Stimulated activated naive CD8-positive, alpha-beta T cell treated with anti-CD3 and anti-CD28 coated beads, Interleukin-15, amount 100 ng/mL, for 72 hours (primary cell): Measurements from ENCODE around the gene C18orf63.
"Not testable (repeated sequence)": the region's sequence is repeated elsewhere in the genome, so short reads cannot be mapped to it uniquely, and the experiment has no call there.

Experiments
- ATAC-seq: fragments of 150-1000 bp; cut with Tn5 transposase; 2 replicates; pipeline ENCODE4 v1.10.0; 2021; ENCODE audit warnings: mild to moderate bottlenecking, moderate library complexity
- DNase-seq, 2 donors: peaks; one replicate each; pipeline ENCODE4 v3.0.0; 2021 to 2022
- H3K27ac Mint-ChIP-seq, 2 donors: one replicate each; pipeline ENCODE4 v1.8.0; 2022; ENCODE audit warnings: mild to moderate bottlenecking in 2 of 2, mixed read lengths in 2 of 2, moderate library complexity in 2 of 2
- H3K27me3 Mint-ChIP-seq: one replicate; pipeline ENCODE4 v1.8.0; 2022; ENCODE audit warnings: mixed read lengths
- H3K4me1 Mint-ChIP-seq: one replicate; pipeline ENCODE4 v1.8.0; 2022; ENCODE audit warnings: mild to moderate bottlenecking, mixed read lengths
- H3K4me3 Mint-ChIP-seq, 2 donors: one replicate each; pipeline ENCODE4 v1.8.0; 2022; ENCODE audit warnings: mild to moderate bottlenecking in 2 of 2, mixed read lengths in 2 of 2, moderate library complexity in 1 of 2
- H3K9me3 Mint-ChIP-seq, 2 donors: one replicate each; pipeline ENCODE4 v1.8.0; 2022; ENCODE audit warnings: mixed read lengths in 2 of 2

C18orf63 gene

DNA sequence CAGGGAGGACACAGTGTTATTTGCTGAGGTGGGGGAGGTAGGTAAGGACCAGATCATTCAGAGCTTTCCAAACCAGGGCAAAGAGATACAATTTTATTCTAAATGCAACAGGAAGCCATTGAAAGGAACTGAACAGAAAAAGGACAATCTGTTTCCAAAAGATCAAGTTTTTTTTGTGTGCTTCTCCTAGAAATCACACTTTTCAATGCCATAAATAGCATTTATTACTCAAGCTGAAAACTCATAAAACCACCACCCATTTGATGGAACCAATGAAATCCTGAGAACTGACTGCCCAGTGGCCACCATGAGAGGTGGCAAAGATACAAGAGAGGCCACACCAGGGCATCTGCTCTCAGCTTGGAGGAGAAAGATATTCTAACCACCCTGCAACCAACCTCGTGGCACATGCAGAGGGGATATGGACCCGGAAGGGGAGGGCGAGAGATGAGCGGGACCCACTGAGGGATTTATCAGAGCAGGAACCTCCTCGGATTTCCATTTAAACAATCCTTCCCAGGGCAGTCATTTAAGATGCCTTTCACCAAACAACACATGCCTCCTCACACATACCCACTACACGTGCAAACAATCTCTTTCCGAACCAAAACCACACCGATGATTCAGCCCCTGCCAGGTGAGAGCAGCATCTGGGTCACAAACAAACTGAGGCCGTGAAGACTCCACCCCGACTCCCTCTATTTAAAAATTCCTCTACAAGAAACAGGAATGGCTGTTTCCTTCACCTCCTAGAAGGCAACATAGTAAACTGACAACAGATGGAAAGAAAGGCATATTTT lies 32.7 kb upstream of the C18orf63 start:
- Mint-ChIP-seq H3K9me3 (no peaks in the 10 kb centered on the region), H3K4me3 (peak overlapping the region; percentile 38 to 67), H3K27ac (peak overlapping the region; percentile 89 to 90), H3K4me1 (peaks cover 42% of the 10 kb centered on the region), H3K27me3 (no peaks in the 10 kb centered on the region)
- ATAC-seq (peak; percentile 70), DNase-seq (no peak)

DNA sequence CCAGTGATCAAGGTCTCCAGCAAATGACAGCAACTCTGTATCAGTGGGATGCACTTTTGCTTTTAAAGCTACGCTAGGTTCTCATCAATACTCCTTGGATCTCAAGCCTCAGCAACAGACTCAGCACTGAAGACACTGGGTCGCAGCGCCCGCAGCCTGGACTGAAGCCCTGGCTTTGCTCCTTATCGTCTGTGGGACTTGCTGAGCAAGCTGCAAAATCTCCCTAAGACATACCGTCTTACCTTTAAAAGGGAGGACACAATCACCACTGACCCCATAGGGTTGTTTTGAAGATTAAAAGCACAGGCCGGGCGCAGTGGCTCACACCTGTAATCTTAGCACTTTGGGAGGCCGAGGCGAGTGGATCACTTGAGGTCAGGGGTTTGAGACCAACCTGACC lies 32.0 kb upstream of the C18orf63 start:
- Mint-ChIP-seq H3K27me3 (no peaks in the 10 kb centered on the region), H3K4me1 (peaks cover 49% of the 10 kb centered on the region), H3K4me3 (no peak overlapping the region), H3K9me3 (no peaks in the 10 kb centered on the region), H3K27ac (no peak overlapping the region)
- DNase-seq (no peak), ATAC-seq (no peak)

DNA sequence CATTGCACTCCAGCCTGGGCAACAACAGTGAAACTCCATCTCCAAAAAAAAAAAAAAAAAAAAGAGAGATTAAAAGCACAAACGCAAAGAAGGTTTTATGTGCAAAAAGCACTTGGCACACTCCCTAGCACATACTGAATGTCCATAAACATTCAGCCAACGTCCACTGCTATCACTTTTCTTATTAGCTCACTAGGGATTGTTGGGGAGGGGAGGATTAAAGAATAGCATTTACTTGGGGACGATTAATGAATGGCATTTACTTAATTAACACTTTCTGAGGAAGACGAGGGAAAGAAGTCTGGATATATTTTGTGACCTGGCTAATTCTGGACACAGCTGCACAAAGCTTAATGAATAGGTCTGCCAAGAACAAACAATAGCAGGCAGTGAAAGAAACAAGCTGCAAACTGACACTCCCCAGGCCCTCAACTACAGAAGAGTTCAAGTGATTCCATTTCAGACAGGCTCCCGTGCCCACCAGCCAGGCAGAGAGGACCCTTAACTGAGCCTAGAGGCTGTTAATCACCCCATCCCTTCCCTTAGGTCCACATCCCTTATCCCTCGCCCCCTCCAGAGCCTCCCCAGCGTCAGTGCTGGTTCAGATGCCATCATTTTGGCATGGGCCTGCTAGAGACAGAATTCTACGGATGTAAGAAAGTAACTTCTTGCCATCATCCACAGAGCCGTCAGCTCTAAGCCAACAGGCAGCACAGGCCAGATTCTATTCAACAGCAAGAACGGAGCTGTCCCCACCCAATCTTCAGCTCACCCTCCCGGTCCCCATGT lies 31.3 kb upstream of the C18orf63 start:
- ATAC-seq, result no peak
- Mint-ChIP-seq H3K27ac (no peak overlapping the region), H3K4me1 (peaks cover 56% of the 10 kb centered on the region), H3K27me3 (no peaks in the 10 kb centered on the region), H3K9me3 (no peaks in the 10 kb centered on the region), H3K4me3 (no peak overlapping the region)
- DNase-seq, result no peak

DNA sequence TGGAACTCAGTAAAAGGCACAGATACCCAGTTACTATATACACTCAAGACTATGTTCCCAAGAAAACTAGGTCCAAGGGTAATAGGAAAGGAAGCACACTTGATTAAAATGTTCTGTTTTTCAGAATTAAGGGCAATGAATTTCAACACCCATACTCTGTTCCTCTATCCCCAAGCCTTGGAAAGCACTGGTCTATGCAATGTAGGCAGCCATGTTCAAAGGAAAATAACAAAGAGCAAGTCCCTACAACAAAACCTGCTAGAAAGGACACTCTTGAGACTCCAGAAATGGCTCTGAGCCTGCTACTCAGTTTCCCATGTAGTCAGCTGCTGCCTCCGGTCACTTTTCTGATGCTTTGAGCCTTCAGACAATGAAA lies 30.7 kb upstream of the C18orf63 start:
- H3K27ac Mint-ChIP-seq, result no peak overlapping the region
- H3K9me3 Mint-ChIP-seq, result no peaks in the 10 kb centered on the region
- ATAC-seq, result no peak
- DNase-seq, result no peak
- H3K4me3 Mint-ChIP-seq, result no peak overlapping the region
- H3K4me1 Mint-ChIP-seq, result peaks cover 57% of the 10 kb centered on the region
- H3K27me3 Mint-ChIP-seq, result no peaks in the 10 kb centered on the region

DNA sequence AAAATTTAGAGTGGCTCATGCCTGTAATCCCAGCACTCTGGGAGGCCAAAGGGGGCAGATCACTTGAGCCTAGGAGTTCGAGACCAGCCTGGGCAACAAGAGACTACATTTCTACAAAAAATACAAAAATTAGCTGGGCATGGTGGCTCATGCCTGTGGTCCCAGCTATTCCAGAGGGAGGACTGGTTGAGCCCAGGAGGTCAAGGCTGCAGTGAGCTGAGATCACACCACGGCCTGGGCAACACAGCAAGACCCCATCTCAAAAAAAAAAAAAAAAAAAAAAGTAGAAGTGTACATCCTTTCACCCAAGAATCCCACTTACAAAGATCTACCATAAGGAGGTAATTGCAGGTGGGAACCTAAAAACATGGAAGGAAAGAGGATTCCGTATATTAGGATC lies 30.1 kb upstream of the C18orf63 start:
- not testable (repeated sequence) for DNase-seq, H3K9me3 Mint-ChIP-seq, H3K27me3 Mint-ChIP-seq, ATAC-seq, H3K4me3 Mint-ChIP-seq, H3K27ac Mint-ChIP-seq
- H3K4me1 Mint-ChIP-seq, result peaks cover 57% of the 10 kb centered on the region

DNA sequence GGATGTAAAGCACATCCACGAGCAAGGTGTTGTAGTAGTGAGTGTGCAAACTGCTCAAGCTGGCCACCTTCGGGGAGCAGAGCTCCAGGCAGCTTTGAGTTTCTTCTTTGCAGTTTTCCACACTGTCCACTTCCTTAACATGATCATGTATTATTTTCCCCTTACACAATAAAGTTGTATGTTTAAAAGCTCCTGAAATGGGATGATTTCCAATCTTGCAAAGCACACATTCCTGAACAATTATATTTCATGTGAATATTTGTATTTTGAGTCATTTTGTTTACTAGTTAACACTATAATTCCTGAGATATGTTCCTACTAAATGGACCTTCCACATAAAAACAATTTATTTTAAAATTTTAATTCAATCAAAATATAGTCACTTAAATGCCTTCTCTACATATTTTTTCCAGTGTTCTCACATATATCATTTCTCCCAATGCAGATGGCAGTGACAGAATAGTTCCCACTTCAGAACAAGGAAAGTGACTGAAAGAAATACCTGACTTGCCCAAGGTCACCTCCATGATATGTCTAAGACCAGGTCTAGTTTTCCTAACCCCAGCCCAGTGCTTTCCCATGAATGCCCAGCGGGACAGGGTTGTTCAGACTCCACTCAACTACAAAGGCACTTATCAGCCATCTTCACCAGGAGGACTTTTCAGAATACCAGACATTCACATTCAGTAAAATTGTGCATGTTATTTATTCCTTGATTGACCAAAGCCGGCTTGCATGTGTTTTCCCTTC lies 29.4 kb upstream of the C18orf63 start:
- H3K4me1 Mint-ChIP-seq, result peaks cover 50% of the 10 kb centered on the region

DNA sequence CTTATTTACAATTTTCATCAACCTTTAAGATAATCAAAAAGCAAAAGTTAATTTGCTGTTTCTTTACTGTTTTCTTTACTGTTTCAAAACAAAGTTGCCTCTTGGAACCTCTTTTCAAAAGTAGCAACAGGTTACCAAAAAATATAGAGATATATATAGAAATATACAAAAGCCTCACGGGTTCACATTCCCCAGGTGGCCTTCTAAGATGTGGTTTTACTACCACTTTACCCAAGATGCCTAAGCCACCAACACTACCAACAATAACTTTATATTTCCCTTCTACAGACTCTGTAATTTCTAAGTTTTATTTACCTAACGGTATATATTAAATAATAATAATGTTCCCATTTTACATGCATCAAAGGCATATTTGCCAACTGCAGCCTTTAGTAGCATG lies 28.8 kb upstream of the C18orf63 start:
- H3K4me3 Mint-ChIP-seq, result no peak overlapping the region
- H3K27me3 Mint-ChIP-seq, result no peaks in the 10 kb centered on the region
- H3K4me1 Mint-ChIP-seq, result peaks cover 44% of the 10 kb centered on the region
- H3K27ac Mint-ChIP-seq, result no peak overlapping the region
- ATAC-seq (no peak), DNase-seq (no peak)
- H3K9me3 Mint-ChIP-seq, result no peaks in the 10 kb centered on the region

More for the DNA sequence above, 29.4 kb upstream of the C18orf63 start:
- Mint-ChIP-seq H3K27ac (no peak overlapping the region), H3K4me3 (no peak overlapping the region), H3K27me3 (no peaks in the 10 kb centered on the region), H3K9me3 (no peaks in the 10 kb centered on the region)
- ATAC-seq, result no peak
- no peak for DNase-seq

DNA sequence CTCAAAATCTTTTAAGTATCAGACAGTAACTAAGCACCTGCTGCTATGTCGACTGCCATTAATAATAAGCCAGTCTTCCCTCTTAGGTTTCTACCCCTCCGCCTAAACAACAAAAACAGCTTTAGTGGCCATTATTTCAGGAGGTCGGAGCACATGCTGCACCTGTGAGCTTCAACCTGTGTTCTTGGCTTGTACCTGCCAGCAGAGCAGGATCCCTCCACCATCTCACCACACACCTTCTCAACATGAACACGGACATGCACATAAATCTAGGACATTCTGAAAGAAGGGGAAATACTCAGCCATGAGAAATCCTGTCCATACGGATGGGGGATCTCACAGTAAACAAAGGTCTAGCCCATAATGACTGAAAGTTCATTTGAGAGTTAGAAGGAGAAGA lies 27.6 kb upstream of the C18orf63 start:
- Mint-ChIP-seq H3K27ac (no peak overlapping the region), H3K4me3 (no peak overlapping the region), H3K4me1 (peaks cover 32% of the 10 kb centered on the region), H3K9me3 (no peaks in the 10 kb centered on the region), H3K27me3 (no peaks in the 10 kb centered on the region)
- ATAC-seq, result no peak
- no peak for DNase-seq

DNA sequence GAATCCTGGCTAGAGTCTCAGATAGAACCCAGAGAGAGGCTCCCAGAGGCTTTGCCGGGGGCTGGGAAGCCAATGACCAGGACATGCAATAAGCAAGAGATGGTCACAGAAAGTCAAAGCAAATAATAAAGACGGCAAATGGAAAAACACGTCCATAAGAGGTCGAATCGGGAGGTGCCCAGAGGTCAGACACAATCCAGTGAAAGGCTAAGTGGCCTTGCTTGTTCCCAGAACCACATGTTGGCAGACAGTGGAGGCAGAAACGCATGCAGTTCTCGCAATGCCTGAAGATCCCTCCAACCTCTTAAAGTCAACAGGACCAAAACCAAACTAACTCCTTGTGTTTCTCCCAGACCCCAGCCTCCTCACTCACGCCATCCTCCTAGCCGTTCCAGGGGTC lies 26.9 kb upstream of the C18orf63 start:
- H3K9me3 Mint-ChIP-seq, result no peaks in the 10 kb centered on the region
- no peak for DNase-seq
- no peak overlapping the region for H3K4me3 Mint-ChIP-seq
- no peak overlapping the region for H3K27ac Mint-ChIP-seq
- no peaks in the 10 kb centered on the region for H3K27me3 Mint-ChIP-seq
- H3K4me1 Mint-ChIP-seq, result peaks cover 25% of the 10 kb centered on the region
- no peak for ATAC-seq

DNA sequence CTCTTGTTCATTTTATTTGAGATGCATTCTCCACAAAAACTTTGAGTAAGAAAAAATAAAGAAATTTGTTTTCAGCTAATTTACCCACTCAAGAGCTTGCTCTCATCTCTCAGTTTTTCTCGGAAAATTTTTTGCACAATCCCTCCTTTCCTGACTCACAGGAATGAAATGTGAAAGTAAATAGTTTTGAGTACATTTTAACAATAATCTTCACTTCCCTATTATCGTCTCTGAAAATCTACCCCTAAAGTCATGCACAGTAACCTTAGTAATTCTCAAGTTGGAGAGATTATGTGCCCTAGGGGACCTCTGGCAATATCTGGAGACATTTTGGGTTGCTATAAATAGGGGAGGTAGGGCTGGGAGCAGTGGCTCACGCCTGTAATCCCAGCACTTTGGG lies 26.5 kb upstream of the C18orf63 start:
- Mint-ChIP-seq H3K27me3 (no peaks in the 10 kb centered on the region), H3K4me3 (no peak overlapping the region), H3K4me1 (peaks cover 25% of the 10 kb centered on the region), H3K27ac (no peak overlapping the region), H3K9me3 (no peaks in the 10 kb centered on the region)
- no peak for DNase-seq
- no peak for ATAC-seq

DNA sequence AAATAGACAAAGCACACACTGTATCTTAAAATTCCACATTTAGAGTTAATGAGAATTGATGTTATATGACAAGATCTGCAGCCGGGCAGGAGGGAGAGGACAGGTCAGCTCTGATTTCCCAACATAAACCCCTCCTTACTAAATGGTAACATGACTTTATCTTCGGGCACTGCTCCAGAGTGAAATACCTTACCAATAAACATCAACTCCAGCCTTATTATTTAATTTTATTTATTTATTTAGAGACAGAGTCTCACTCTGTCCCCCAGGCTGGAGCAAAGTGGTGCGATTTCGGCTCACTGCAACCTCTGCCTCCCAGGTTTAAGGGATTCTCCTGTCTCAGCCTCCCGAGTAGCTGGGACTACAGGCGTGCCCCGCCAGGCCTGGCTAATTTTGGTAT lies 25.6 kb upstream of the C18orf63 start:
- Mint-ChIP-seq H3K9me3 (no peaks in the 10 kb centered on the region), H3K27me3 (no peaks in the 10 kb centered on the region), H3K4me1 (peaks cover 25% of the 10 kb centered on the region), H3K27ac (no peak overlapping the region), H3K4me3 (no peak overlapping the region)
- no peak for ATAC-seq
- no peak for DNase-seq

DNA sequence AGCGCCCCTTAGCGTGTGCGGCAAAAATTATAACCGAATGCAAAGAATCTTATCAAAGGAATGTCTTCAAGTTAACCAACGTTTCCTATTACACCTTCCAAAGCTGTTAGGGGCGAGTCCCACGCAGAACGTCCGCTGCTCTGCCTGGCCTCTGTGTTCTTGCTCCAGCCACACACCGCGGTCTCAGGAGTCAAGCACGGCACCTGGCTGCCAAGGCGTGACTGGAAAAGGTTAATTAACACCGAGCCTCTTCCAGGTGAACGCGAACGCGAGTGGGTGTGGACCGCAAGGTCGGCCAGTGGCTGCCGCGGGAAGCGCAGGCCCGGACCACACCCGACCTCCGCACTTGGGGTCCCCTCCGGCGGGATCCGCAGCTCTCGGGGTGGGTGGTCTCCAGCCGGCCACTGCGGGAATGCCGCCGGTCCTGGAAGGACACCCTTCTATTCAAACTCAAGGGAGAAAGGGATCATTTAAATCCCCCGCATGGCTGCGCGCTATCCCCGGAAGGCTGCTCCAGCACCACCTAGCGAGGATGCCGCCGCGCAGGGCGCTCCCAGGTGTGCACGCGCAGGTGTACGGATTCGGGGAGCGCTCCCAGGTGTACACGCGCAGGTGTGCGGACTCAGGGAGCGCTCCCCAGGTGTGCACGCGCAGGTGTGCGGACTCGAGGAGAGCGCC lies 24.7 kb upstream of the C18orf63 start:
- Mint-ChIP-seq H3K9me3 (no peaks in the 10 kb centered on the region), H3K27me3 (no peaks in the 10 kb centered on the region), H3K27ac (no peak overlapping the region), H3K4me1 (peaks cover 25% of the 10 kb centered on the region), H3K4me3 (peak overlapping the region; percentile 89 to 95)
- ATAC-seq, result no peak
- no peak for DNase-seq

DNA sequence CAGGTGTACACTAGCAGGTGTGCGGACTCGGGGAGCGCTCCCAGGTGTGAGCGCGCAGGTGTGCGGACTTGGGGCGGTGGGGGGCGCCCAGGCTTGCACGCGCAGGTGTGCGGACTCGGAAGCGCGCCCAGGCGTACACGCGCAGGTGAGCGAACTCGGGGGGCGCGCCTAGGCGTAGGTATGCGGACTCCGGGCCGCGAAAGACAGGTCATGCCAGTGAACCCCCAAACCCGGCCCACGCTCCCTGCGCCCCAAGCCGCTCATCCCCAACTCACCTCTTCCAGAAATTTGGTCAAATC lies 24.2 kb upstream of the C18orf63 start:
- no peaks in the 10 kb centered on the region for H3K9me3 Mint-ChIP-seq
- peak overlapping the region; percentile 84 to 95 for H3K27ac Mint-ChIP-seq
- no peaks in the 10 kb centered on the region for H3K27me3 Mint-ChIP-seq
- peaks cover 25% of the 10 kb centered on the region for H3K4me1 Mint-ChIP-seq
- H3K4me3 Mint-ChIP-seq, result peak overlapping the region; percentile 89 to 95
- no peak for DNase-seq
- no peak for ATAC-seq

DNA sequence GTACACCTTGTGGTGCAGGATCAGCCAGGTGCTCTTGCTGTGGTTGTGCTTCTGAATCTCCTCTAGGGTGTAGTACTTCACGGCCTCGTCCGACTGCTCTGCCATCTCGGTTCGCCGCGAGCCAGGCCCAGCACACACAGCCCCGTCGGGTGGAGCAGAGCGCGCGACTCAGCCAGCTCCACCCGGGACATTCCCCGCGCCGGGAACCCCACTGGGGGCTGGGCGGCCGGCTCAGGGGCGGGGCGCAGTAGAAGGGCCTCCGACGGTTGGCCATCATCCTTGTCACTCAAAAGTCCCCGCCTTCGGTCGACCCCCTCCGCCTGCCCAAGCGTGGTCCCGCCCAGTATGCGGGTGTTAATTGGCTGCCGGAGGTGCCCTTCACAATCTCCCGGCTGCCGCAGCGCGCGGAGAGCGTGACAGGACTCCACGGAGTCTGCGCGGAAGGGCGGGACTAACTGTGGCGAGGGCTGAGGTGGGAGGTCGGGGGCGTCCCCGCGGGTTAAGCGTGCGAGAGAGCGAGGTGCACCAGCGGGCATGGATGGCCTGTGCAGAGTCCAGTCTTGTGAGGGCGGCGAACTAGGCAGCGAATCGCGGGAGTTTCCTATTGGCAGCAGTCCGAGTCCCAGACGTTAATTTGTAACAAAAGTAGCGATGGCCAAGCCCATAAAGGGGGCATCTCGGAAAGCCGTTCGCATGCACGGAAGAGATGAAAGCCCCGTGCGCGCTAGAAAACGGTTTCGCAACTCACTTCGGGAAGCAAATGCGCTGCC lies 23.7 kb upstream of the C18orf63 start, which contains the start of gene CYB5A:
CYB5A (minus strand) TSS at position 193 of the 770 bp plus-strand sequence; CDS start at position 105, 88 bp downstream.
- Mint-ChIP-seq H3K27ac (peak within 1 kb of the TSS; percentile 84 to 95), H3K27me3 (no peaks in the 10 kb centered on the region), H3K4me3 (peak within 1 kb of the TSS; percentile 89 to 95), H3K4me1 (peaks cover 25% of the 10 kb centered on the region), H3K9me3 (no peaks in the 10 kb centered on the region)
- DNase-seq (peak; percentile 99), ATAC-seq (peak; percentile 98)

DNA sequence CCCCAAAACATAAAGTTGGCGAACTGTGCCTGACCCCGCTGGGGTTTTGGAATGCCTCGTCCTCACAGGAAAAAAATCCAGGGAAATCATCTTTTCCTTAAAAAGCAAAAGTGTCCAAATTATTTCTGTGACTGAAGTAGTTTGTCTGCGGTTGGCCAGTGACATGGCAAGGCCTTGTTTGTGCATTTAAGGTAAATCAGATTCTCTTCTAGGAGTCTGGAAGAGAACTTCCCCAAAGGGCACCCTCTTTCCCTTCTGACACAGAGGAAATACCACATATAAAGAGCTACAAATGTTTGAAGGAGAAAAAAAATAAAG lies 23.1 kb upstream of the C18orf63 start:
- ATAC-seq, result no peak
- Mint-ChIP-seq H3K9me3 (no peaks in the 10 kb centered on the region), H3K4me1 (peaks cover 20% of the 10 kb centered on the region), H3K27ac (peak overlapping the region in 1 of 2 donors; percentile 92), H3K27me3 (no peaks in the 10 kb centered on the region), H3K4me3 (peak overlapping the region; percentile 89 to 95)
- no peak for DNase-seq
